SK-N-SH (cell line): Measurements from ENCODE around the gene AHCYL2. TPM values are rescaled to one million over a fixed set of nuclear protein-coding genes. Genes with fewer than 3 reads are reported as not detected.
"Not testable (repeated sequence)": the region's sequence is repeated elsewhere in the genome, so short reads cannot be mapped to it uniquely, and the experiment has no call there.

Experiments
- CTCF ChIA-PET: fragments of 300-600, 350-600 bp; formaldehyde crosslinking; extraction: SDS; loops from one replicate; lab custom pipeline; 2021; lab: Yijun Ruan, JAX
- POLR2A ChIA-PET: fragments of 350-600 bp; sonication (Branson Sonifier 250); formaldehyde crosslinking; extraction: SDS; loops from one replicate; lab custom pipeline; 2020; ENCODE audit warnings: antibody characterized with exemption, inconsistent platforms; lab: Yijun Ruan, JAX
- DNase-seq: peaks from one replicate; pipeline ENCODE4 v3.0.0; 2012
- H2AFZ ChIP-seq: fragments of 200-600 bp; sonication (generic); 2 replicates; pipeline ENCODE4 v1.8.1; 2016; ENCODE audit warnings: antibody characterized with exemption, mild to moderate bottlenecking, low read depth
- H3F3A ChIP-seq: fragments of 200-600 bp; sonication (generic); replicated peaks from 2 replicates; pipeline ENCODE3; 2016; ENCODE audit warnings: antibody characterized with exemption, mild to moderate bottlenecking; ENCODE audit not compliant: insufficient read depth
- H3K27ac ChIP-seq, 2 experiments: fragments of 200-500 bp in 1 of 2; fragments of 200-600 bp in 1 of 2; sonication (Bioruptor generic) in 1 of 2; sonication (generic), shearing (Covaris generic) in 1 of 2; 2 replicates each; pipeline versions ENCODE4 v1.5.1 to v1.6.1; 2014 to 2016; ENCODE audit warnings: low read depth in 2 of 2, inconsistent platforms in 1 of 2, low read length in 1 of 2, mild to moderate bottlenecking in 1 of 2, mixed read lengths in 1 of 2
- H3K27me3 ChIP-seq: fragments of 200-600 bp; sonication (generic), shearing (Covaris generic); 2 replicates; pipeline ENCODE4 v1.6.1; 2016; ENCODE audit warnings: mixed run types; ENCODE audit not compliant: insufficient read depth
- H3K36me3 ChIP-seq, 2 experiments: fragments of 200-500 bp in 1 of 2; fragments of 200-600 bp in 1 of 2; sonication (Bioruptor generic) in 1 of 2; sonication (generic) in 1 of 2; replicated peaks in 1 of 2; 2 replicates each; pipeline versions ENCODE3 to v1.5.1; 2014 to 2016; ENCODE audit warnings: low read length in 1 of 2, mild to moderate bottlenecking in 1 of 2; ENCODE audit not compliant: insufficient read depth in 2 of 2, control insufficient read depth in 1 of 2
- H3K4me1 ChIP-seq, 2 experiments: fragments of 200-500 bp in 1 of 2; fragments of 200-600 bp in 1 of 2; sonication (Bioruptor generic) in 1 of 2; sonication (generic), shearing (Covaris generic) in 1 of 2; 2 replicates each; pipeline versions ENCODE4 v1.5.1 to v1.6.1; 2014 to 2016; ENCODE audit warnings: low read depth in 1 of 2, low read length in 1 of 2, mixed run types in 1 of 2; ENCODE audit not compliant: insufficient read depth in 2 of 2, control insufficient read depth in 1 of 2
- H3K4me2 ChIP-seq: fragments of 200-600 bp; sonication (generic), shearing (Covaris generic); 2 replicates; pipeline ENCODE4 v1.6.1; 2017; ENCODE audit warnings: mixed run types
- H3K4me3 ChIP-seq, 2 experiments: fragments of 200-500 bp in 1 of 2; fragments of 200-600 bp in 1 of 2; sonication (Bioruptor generic) in 1 of 2; sonication (generic), shearing (Covaris generic) in 1 of 2; 2 replicates each; pipeline versions ENCODE4 v1.5.1 to v1.8.1; 2014 to 2016; ENCODE audit warnings: low read depth in 2 of 2, inconsistent platforms in 1 of 2, low read length in 1 of 2, mild to moderate bottlenecking in 1 of 2, mixed read lengths in 1 of 2, moderate library complexity in 1 of 2
- H3K79me2 ChIP-seq: fragments of 200-600 bp; sonication (generic); 2 replicates; pipeline ENCODE4 v1.8.1; 2017; ENCODE audit warnings: mild to moderate bottlenecking; ENCODE audit not compliant: insufficient read depth
- H3K9ac ChIP-seq: fragments of 200-600 bp; sonication (generic); 2 replicates; pipeline ENCODE4 v1.6.1; 2017; ENCODE audit warnings: mixed run types
- H3K9me2 ChIP-seq: fragments of 200-600 bp; sonication (generic); 2 replicates; pipeline ENCODE4 v1.6.1; 2017; ENCODE audit warnings: mixed run types
- H3K9me3 ChIP-seq: fragments of 200-600 bp; sonication (generic); 2 replicates; pipeline ENCODE4 v1.6.1; 2017; ENCODE audit warnings: mixed run types, mild to moderate bottlenecking, moderate library complexity
- H4K20me1 ChIP-seq: fragments of 200-600 bp; sonication (generic); 2 replicates; pipeline ENCODE4 v1.6.1; 2017; ENCODE audit warnings: mild to moderate bottlenecking, mixed run types; ENCODE audit not compliant: insufficient read depth
- CHD2 ChIP-seq: fragments of 150-350 bp; IDR thresholded peaks from 2 replicates; pipeline ENCODE4 v1.6.1; 2018; ENCODE audit warnings: low read length; ENCODE audit not compliant: partially characterized antibody
- ELF1 ChIP-seq: IDR thresholded peaks from 2 replicates; pipeline ENCODE4 v1.4.0; 2012
- FOSL2 ChIP-seq: IDR thresholded peaks from 2 replicates; pipeline ENCODE4 v1.4.0; 2012; ENCODE audit warnings: low read depth, mild to moderate bottlenecking, moderate library complexity, borderline replicate concordance
- FOXM1 ChIP-seq: IDR thresholded peaks from 2 replicates; pipeline ENCODE4 v1.4.0; 2012; ENCODE audit warnings: low read depth, mild to moderate bottlenecking
- JUND ChIP-seq: IDR thresholded peaks from 2 replicates; pipeline ENCODE4 v1.4.0; 2012
- NRF1 ChIP-seq: IDR thresholded peaks from 2 replicates; pipeline ENCODE4 v1.6.1; 2012; ENCODE audit warnings: low read depth, mild to moderate bottlenecking, low read length
- RCOR1 ChIP-seq: fragments of 150-350 bp; IDR thresholded peaks from 2 replicates; pipeline ENCODE4 v1.6.1; 2017; ENCODE audit warnings: antibody characterized with exemption, low read length
- REST ChIP-seq: IDR thresholded peaks from 2 replicates; pipeline ENCODE4 v1.6.1; 2012; ENCODE audit warnings: mild to moderate bottlenecking, low read depth, low read length, moderate library complexity
- RFX5 ChIP-seq: IDR thresholded peaks from 2 replicates; pipeline ENCODE4 v1.6.1; 2012; ENCODE audit warnings: mild to moderate bottlenecking, improper control_type of control experiment, low read length
- SMC3 ChIP-seq: IDR thresholded peaks from 2 replicates; pipeline ENCODE4 v1.6.1; 2012; ENCODE audit warnings: low read depth, low read length, improper control_type of control experiment
- TAF1 ChIP-seq: IDR thresholded peaks from 2 replicates; pipeline ENCODE4 v1.6.1; 2012; ENCODE audit warnings: low read depth, mild to moderate bottlenecking, low read length, moderate library complexity, borderline replicate concordance
- TEAD4 ChIP-seq: IDR thresholded peaks from 2 replicates; pipeline ENCODE4 v1.4.0; 2012; ENCODE audit warnings: mild to moderate bottlenecking, borderline replicate concordance; ENCODE audit not compliant: insufficient read depth
- YY1 ChIP-seq: IDR thresholded peaks from 2 replicates; pipeline ENCODE4 v1.4.0; 2012; ENCODE audit warnings: low read depth, mild to moderate bottlenecking
- ZBTB33 ChIP-seq: IDR thresholded peaks from 2 replicates; pipeline ENCODE4 v1.4.0; 2012; ENCODE audit warnings: low read depth, borderline replicate concordance
- WGBS: methylation state at CpG from one replicate; pipeline ENCODE4 v1.1.6; 2017; ENCODE audit warnings: low lambda C conversion rate; 5-methylcytosine and 5-hydroxymethylcytosine counted together
- polyA plus RNA-seq, 3 experiments: library from polyadenylated mRNA; depleted of rRNA; stranded (reverse); fragments of >200 nt; gene quantifications; 2 replicates each; pipeline ENCODE4 v1.2.3, GENCODE V29; 2012
- TF ChIP-seq, protein P1 (sequence below): IDR thresholded peaks from 2 replicates; pipeline ENCODE4 v1.4.0; 2012; ENCODE audit warnings: low read depth, borderline replicate concordance

AHCYL2 gene
- polyA plus RNA-seq, 1 of the 3 experiments (the other 2 are of a cell fraction): 20.4 TPM

- WGBS: 88% methylated on average over 3 of the region's 3 CpGs
- no peak overlapping the region for H3K4me2 ChIP-seq
- no peak for DNase-seq
- H3K9ac ChIP-seq: no peak overlapping the region
- no peaks in the 10 kb centered on the region for H3K79me2 ChIP-seq
- no peaks in the 10 kb centered on the region for H3K9me2 ChIP-seq
- ChIA-PET POLR2A (no interaction called here), CTCF (interaction anchor here (1.1 to 12.3 kb wide), 3 partner anchors 8 to 133 kb away, joined by 4 to 105 read pairs (median 46); no protein-coding TSS in a partner anchor)
- H4K20me1 ChIP-seq: no peaks in the 10 kb centered on the region
- no peaks in the 10 kb centered on the region for H3K36me3 ChIP-seq
- H3K4me3 ChIP-seq: no peak overlapping the region
- no peaks in the 10 kb centered on the region for H3K4me1 ChIP-seq
- no peaks in the 10 kb centered on the region for H3K27me3 ChIP-seq
- no peak overlapping the region for H2AFZ ChIP-seq
- H3F3A ChIP-seq: no peaks in the 10 kb centered on the region
- no peaks in the 10 kb centered on the region for H3K9me3 ChIP-seq
- H3K27ac ChIP-seq: peak overlapping the region in 1 of 2 experiments; percentile 1; a peak in 1 of 4 replicates
- TF ChIP-seq NRF1: no peak
- TF ChIP-seq TAF1: no peak
- no peak for TF ChIP-seq RCOR1
- peak; percentile 22; the same call in 1 of the 2 replicates for TF ChIP-seq FOSL2
These were observed 126.5 kb downstream of the AHCYL2 start for GRCh38 chr7:129351320-129351719.

- POLR2A ChIA-PET: not testable (repeated sequence)
- CTCF ChIA-PET: interaction anchor here (0.7 to 12.3 kb wide), 5 partner anchors 10 to 119 kb away, joined by 3 to 105 read pairs (median 6); no protein-coding TSS in a partner anchor
These were observed 128.3 kb downstream of the AHCYL2 start for GRCh38 chr7:129353104-129353503.

DNA sequence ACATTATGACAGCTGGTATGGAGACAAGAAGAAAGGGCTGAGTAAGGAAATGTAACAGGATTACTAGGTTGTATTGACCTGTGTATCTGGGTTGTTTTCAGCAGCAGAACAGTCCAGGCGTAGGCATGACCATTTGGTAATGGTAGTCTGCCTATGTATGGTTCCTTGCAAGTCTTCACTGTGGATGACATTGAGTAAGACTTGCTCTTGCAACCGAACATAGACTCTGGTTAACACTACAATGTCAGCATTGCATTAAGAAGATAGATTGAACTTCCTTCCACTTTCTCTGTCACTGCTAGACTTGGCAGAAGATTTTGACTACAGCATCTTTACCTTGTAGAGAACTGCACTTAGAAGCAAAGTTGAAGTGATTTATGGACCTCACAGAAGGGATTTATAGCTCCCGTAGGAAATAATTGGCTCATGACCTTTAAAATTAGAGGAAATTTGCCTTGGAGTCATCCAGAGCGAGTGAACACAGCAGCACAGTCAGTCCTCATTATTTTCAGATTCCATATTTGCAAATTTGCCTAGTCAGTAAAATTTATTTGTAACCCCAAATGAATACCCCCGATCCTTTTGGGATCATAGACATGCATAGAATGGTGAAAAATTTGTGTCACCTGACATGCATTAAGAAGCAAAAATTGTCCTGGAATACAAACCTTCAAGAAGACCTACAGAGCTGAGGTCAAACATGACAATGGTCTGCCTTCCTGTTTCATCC is 129.8 kb downstream of the AHCYL2 start:
- Histone ChIP-seq H3K27me3 (no peaks in the 10 kb centered on the region), H3K4me3 (no peak overlapping the region), H3K27ac (no peak overlapping the region), H3K4me1 (no peaks in the 10 kb centered on the region), H2AFZ (no peak overlapping the region), H3K36me3 (no peaks in the 10 kb centered on the region), H3K79me2 (no peaks in the 10 kb centered on the region), H3K9me3 (no peaks in the 10 kb centered on the region), H3F3A (no peaks in the 10 kb centered on the region), H3K4me2 (no peak overlapping the region), H4K20me1 (no peaks in the 10 kb centered on the region), H3K9ac (no peak overlapping the region), H3K9me2 (no peaks in the 10 kb centered on the region)
- ChIA-PET CTCF (interaction anchor here (0.8 to 12.3 kb wide), 6 partner anchors 11 to 289 kb away, joined by 3 to 105 read pairs (median 11); no protein-coding TSS in a partner anchor), POLR2A (no interaction called here)
- no peak for DNase-seq
- 84% methylated on average over 5 of the region's 5 CpGs for WGBS
- no peak for TF ChIP-seq REST
- no peak for TF ChIP-seq ZBTB33
- TF ChIP-seq YY1: no peak
- no peak for TF ChIP-seq ELF1
- TF ChIP-seq FOXM1: no peak
- no peak for TF ChIP-seq SMC3
- no peak for TF ChIP-seq TEAD4
- TF ChIP-seq JUND: no peak
- TF ChIP-seq RFX5: no peak
- TF ChIP-seq, protein P1, sequence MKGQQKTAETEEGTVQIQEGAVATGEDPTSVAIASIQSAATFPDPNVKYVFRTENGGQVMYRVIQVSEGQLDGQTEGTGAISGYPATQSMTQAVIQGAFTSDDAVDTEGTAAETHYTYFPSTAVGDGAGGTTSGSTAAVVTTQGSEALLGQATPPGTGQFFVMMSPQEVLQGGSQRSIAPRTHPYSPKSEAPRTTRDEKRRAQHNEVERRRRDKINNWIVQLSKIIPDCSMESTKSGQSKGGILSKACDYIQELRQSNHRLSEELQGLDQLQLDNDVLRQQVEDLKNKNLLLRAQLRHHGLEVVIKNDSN: no peak
- no peak for TF ChIP-seq FOSL2
- TF ChIP-seq CHD2: no peak

More at GRCh38 chr7:129353104-129353503, 128.3 kb downstream of the AHCYL2 start:
- H3F3A ChIP-seq, H3K9me3 ChIP-seq, H2AFZ ChIP-seq, H3K9ac ChIP-seq, H3K4me2 ChIP-seq, H3K27ac ChIP-seq, H3K36me3 ChIP-seq, H3K79me2 ChIP-seq, H3K4me1 ChIP-seq, H4K20me1 ChIP-seq, H3K9me2 ChIP-seq, DNase-seq, H3K27me3 ChIP-seq, H3K4me3 ChIP-seq: not testable (repeated sequence)
- 75% methylated on average over 5 of the region's 5 CpGs for WGBS
